Anterior cingulate cortex (tissue), 58 donors: ENCODE results near the gene RUSC2.

Experiments
- DNase-seq, 58 donors: peaks; one replicate each; lab custom pipeline; 2025; lab: John Stamatoyannopoulos, UW

RUSC2 gene, protein sequence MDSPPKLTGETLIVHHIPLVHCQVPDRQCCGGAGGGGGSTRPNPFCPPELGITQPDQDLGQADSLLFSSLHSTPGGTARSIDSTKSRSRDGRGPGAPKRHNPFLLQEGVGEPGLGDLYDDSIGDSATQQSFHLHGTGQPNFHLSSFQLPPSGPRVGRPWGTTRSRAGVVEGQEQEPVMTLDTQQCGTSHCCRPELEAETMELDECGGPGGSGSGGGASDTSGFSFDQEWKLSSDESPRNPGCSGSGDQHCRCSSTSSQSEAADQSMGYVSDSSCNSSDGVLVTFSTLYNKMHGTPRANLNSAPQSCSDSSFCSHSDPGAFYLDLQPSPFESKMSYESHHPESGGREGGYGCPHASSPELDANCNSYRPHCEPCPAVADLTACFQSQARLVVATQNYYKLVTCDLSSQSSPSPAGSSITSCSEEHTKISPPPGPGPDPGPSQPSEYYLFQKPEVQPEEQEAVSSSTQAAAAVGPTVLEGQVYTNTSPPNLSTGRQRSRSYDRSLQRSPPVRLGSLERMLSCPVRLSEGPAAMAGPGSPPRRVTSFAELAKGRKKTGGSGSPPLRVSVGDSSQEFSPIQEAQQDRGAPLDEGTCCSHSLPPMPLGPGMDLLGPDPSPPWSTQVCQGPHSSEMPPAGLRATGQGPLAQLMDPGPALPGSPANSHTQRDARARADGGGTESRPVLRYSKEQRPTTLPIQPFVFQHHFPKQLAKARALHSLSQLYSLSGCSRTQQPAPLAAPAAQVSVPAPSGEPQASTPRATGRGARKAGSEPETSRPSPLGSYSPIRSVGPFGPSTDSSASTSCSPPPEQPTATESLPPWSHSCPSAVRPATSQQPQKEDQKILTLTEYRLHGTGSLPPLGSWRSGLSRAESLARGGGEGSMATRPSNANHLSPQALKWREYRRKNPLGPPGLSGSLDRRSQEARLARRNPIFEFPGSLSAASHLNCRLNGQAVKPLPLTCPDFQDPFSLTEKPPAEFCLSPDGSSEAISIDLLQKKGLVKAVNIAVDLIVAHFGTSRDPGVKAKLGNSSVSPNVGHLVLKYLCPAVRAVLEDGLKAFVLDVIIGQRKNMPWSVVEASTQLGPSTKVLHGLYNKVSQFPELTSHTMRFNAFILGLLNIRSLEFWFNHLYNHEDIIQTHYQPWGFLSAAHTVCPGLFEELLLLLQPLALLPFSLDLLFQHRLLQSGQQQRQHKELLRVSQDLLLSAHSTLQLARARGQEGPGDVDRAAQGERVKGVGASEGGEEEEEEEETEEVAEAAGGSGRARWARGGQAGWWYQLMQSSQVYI (N-terminal part only)

DNA sequence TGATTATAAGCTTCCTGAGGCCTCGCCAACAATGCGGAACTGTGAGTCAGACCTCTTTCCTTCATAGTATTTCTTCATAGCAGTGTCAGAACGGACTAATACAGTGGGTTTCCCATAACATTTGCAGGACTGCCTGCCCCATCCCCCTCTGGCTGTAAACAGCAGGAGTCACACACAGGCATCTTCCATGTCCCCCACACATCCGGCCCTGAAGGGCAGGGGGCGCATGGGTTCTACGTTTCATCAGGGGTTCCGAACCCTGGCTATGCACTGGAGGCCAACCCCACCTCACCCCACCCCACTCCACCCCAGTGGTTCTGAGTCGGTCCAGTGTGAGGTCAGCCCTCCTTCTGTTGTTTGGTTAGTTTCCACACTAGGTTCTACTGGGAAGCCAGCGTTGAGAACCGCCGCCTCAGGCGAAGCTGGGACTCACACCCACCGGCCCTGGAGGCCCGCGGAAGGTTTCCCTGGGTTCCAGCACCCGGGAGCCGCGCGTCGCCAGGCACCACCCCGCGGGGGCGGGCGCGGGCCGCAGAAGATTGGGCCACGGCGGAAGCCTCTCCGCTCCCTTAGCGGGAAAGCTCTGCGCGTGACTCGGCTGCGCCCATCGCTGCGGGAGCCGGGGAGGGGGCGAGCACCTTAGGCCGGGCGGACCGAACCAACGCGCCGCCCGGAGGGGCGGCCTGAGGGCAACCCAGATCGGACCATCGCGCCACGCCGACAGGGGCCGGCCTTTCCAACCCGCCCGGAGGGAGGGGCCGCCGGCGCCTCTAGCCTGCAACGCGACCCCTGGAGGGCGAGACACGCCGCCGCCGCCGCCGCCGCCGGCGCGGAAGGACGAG is at the start of gene RUSC2:
Gene RUSC2, plus strand, starts transcription at position 799 of the 842 bp plus-strand sequence. CDS start 56,411 bp downstream, outside the sequence.
- DNase-seq = peak in 57 of 58 donors; percentile 42 to 92 (median 80)

DNA sequence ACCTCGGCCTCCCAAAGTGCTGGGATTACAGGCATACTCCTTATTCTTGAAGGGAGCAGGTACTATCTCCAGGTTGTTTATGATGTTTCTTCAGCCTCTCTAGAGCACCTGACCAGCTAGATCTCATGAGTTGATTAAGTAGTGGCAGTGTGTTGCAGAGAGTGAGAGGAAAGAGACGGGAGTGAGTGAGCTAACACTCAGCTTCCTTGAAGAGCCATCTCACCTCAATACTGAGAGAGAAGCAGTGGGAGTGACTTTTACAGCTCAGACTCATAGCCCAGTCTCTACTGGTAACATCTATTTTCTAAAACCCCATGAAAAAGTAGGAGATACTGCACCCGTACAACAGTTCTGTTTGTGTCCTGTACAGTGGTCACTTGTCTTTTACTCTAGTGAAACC is 43.9 kb upstream of the RUSC2 start:
- DNase-seq = no peak

DNA sequence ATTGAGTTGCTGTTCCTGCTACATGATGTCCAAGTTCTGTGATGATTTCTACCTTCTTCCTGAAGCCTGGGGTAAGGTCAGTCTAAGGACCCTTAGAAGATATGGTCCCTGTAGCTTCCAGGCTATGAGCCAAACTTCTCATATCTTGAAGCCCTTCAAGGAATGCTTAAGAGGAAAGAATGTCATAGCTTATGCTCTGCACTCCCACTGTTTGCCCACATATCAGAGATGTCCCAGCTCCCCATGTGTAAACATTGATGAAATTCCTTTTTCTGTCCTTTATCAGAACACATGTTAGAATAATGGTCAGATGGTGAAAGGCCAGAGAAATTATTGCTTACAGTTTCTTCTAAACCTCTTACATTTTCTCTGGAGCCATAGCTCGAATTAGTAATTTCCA is 41.4 kb upstream of the RUSC2 start:
- no peak for DNase-seq

DNA sequence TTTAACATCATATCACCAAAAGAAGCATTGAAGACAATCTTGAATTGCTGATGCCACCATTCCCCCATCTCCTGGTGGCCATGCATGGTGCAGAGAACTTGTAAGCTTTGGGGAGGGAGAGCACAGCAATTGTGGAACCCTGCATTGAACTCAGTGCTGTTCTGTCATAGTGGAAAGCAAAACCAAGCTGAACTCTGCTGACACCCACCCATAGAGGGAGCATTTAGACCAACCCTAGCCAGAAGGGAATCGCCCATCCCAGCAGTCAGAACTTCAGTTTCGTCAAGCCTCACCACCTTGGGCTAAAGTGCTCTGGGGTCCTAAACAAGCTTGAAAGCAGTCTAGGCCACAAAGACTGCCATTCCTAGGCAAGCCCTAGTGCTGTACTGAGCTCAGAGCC is 37.4 kb upstream of the RUSC2 start:
- no peak for DNase-seq

DNA sequence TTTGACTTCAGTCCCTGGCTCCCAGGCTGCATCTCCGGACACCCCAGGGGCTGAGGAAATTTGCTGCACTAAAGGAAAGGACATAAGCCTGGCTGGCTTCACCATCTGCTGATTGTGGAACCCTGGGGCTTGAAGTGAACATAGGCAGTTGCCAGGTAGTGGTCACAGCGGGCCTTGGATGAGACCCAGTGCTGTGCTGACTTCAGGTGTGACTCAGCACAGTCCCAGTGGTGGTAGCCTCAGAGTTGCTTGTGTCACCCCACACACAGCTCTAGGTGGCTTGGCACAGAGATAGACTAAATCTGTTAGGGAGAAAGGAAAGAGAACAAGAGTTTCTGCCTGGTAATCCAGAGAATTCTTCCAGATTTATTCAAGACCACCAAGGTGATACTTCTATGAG is 36.1 kb upstream of the RUSC2 start:
- DNase-seq = no peak

DNA sequence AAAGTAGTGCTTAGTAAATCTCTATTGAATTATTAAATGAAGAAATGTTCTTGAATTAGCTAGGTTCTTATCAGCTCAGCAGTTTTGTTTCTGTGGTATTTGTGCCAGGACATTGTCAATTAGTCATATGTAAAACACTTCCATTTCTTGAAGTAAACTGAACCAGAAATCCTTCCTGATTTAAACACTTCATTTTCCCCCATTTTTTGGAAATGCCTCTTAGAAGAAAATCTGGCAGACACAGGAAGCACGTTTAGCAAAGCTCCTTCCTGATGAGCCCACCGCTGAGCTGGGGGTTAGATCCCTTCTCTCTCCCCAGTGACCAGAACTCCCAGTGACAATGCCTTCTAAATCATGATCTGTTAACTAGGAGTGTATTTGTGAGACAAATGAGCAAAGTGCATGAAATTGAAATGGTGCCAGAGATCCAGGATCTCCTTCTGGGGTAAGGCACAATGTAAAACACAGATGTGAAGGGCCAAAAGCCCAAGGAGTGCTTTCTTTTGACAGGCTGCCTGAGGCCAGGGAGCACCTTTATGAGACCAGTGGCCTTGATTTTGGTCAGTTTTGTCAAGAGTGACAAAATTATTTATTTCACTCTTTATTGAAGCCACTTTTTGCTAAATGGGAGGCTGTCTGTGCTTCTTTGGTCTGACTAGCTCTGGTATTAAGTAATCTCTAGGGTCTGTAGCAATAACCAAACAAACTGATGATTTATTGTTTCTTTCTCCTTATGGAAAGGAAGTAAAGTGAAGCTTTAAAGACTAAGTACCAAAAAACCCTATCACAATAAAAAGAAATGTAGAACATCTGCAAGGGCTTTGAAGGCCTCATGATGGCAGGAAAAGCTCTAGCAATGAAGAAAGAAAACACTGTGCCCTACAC is 25.5 kb upstream of the RUSC2 start:
- no peak for DNase-seq

DNA sequence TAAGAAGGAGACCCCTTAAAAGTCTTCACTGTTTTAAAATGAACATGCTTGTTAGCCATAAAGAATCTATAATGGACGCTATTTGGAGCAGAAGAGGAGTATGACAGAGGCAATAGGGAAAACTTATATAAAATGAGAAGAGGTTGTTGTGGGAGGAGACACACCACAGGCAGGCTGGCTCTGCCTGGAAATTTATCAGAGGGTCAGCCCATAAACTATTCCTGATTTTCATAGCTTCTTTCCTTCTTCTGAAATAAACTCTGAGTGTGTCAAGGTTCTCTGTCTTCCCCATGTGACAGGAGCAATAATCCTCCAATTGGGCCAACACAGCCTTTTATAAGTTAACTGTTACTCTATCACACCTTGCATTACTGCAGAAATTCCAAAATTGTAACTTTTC is 19.6 kb upstream of the RUSC2 start:
- DNase-seq = no peak

DNA sequence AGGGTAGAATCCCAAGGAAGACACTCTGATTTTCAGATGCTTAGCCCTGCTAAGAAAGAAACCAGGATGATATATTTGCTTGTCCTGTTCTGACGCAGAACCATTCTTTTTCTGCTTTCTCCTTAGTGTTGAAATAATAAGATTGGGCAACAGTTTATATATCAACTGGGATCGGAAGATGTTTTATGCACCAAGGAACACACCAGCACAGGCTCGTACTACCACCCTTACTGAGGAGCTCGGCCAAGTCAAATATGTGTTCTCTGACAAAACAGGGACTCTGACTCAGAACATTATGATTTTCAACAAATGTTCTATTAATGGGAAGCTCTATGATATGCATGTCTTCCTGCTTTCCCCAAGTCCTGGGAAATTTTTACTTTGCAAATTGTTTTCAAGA is 19.0 kb upstream of the RUSC2 start:
- no peak for DNase-seq

DNA sequence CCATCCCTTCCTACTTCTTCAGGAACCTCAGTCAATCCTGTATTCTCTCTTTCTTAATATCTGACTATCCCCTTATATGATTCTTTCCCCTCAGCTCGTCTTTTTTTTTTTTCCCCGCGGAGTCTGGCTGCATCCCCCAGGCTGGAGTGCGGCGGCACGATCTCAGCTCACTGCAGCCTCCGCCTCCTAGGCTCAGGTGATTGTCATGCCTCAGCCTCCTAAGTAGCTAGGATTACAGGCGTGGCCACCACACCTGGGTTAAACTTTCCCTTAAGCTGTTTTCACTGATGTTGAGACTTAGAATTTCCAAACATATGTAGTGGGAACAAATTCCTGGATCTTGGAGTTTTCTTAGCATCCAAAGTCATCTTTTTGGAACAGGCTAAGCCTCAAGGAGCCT is 13.3 kb upstream of the RUSC2 start:
- no peak for DNase-seq

DNA sequence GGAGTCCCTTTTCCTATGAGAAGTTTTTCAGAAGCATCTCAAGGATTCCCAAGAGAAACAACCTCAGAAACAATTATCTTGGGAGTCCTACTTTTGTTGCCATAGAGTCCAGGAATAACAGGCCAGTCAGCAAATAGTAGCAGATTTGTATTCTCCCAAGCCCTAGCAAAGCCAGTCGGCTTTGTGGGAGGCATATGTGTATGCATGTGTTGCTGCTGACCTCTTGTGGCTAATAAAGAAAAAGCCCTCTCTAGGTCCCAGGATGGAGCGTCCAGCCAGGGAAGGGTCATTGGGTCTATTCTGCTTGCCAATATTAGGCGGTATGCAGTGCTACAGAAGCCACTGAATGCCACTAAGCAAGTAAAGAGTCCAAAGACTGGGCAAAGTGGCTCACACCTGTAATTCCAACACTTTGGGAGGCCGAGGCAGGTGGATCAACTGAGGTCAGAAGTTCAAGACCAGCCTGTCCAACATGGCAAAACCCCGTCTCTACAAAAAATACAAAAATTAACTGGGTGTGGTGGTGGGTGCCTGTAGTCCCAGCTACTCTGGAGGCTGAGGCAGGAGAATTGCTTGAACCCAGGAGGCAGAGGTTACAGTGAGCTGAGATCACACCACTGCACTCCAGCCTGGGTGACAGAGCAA is 12.6 kb upstream of the RUSC2 start:
- peak in 43 of 58 donors; percentile 3 to 78 (median 38) for DNase-seq

DNA sequence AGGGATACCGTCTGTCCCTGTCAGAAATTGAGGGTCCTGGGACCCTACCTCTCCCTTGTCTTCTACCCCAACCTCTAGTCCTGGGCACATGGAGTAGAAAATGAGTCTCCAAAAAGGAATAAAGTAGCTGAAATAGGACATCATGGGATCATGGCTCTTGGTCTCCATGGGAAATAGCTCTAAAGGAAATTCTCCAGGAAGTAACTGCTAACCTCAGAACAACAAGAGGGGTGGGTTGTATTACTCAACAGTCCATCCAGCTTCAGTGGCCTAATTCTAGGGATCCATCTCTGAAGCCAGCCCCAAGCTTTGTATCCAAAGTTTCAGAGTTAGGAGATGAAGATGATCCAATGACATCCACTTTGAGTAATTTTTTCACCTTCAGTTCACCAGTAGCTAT is 11.0 kb upstream of the RUSC2 start:
- DNase-seq = no peak

DNA sequence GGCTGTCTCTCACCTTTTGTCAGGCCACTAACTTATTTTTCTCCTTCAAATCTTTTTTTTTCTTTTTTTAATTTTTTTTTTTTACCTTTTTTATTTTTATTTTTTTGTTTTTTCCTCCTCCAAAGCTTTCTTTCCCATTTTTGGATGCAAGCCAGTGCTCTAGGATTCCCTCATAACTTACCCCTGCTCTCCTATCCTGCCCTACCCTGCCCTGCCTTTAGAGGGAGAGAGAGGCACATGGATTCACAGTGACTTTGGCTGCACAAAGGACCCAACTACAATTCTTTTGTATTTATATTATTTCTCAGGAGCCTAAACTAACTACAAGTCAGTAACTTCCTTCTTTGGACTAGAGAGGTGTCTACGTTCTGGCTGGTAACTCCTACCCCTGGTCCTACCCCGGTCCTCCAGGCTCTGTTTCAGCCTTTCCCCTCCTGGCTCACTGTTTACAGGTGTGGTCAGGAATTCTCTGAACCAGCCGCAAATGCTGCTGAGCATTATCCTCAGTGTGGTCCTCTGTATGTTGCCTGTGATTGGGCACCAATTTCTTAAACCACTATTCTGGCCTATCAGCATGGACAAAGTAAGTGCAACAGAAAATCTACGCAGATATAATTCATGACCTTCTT is 8.4 kb upstream of the RUSC2 start:
- DNase-seq = peak in 5 of 58 donors; percentile 1 to 6 (median 3)

DNA sequence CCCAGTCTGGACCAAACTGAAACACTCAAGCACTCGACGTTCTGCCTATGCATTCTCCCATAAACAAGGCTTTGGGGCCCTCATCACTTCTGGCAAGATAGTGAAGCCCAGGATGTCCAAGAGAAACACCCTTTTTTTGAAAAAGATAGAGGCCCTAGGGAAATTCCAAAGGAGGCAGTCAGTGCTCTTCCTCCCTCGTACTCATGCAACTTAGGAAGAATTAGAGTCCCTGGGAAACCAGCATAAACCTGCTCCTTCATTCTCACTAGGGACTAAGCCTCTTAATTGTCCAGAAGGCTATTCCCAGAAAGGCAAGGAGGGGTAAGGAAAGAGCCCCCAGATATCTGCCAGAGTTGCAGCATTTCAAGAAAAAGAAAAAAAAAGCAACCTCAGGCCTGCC is 7.8 kb upstream of the RUSC2 start:
- no peak for DNase-seq

DNA sequence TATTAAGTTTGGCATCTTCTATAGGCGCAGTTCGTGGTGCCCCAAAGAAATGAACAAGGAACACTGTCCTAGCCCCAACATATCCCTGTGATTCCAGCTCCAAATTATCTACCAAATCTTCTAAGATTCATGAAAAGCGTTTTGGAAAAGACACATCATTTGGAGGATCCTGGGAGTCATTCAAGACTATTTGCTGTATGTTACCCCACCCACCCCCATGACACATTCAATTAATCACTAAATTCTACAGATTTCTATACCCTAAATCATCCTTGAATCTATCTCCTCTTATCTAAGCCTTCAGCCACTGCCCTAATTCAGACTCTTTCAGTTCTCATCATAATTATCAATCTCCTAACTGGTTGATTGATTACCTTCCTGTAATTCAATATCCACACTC is 5.5 kb upstream of the RUSC2 start:
- DNase-seq = no peak

DNA sequence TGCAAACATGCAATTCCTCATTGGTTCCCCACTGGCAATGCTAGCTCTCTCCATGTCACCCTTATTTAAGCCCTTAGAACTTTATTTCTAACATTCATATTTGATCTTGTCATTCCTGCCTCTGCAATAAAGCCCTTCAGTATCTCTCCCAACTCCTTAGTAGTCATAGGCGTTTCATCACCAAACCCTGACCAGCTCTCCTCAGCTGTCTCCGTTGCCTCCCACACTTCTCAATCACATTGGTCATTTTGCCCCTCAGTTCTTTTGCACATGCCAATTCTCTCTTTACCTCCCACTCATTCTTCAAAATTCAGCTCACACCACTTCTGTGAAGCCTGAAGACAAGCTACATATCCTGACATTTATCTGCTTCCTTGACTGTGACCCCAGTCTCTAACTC is 2.8 kb upstream of the RUSC2 start:
- no peak for DNase-seq

DNA sequence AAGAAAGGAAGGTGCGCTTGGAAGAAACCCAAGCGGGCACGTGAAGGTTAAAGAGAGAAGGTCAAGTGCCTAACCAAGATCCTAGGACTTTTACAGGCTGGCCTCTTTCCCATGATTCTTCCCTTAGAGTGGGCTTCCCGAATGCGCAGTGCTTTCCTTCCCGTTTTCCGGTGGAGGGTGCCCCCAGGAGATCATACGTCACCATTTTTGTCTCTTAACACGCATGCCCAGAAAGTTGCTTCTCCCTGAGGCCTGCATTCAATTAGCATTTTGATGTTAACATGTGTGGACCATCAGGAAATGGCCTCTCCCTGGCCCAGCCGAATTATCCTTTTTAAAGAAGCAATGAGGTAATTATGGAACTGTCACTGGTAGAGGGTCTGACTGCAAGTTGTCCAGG is 1.9 kb upstream of the RUSC2 start:
- DNase-seq = no peak

DNA sequence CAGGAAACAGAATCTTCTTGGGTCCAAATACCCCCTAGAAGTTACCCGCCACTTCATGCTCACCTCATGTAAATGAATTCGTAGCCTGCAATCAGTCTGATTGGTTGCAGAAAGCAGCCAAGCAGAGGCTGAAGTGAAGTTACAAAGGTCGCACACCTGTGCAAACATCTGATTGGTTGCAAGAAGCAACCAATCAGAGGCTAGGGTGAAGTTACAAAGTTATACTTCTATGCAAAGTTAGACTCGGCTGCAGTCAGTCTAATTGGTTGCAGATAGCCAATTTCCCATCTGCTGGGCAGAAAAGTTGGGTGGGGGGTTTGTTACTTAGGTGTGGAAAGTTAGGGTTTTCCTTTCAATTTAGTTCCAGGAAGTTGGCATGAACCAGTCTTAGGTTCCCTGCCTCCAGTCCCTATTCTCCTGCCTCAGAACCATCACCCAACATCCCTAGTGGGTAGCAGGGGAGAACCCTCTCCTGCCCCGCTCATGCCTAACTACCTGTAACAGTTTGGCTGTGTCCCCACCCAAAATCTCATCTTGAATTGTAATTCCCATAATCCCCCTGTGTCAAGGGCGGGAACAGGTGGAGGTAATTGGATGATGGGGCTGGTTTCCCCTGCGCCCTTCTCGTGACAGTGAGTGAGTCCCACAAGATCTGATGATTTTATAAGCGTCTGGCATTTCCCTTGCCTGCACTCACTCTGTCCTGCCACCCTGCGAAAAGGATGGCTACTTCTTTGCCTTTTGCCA is 1.2 kb upstream of the RUSC2 start:
- DNase-seq = no peak
